Measurements from ENCODE around the gene MANSC1.

The MANSC1 gene

DNA sequence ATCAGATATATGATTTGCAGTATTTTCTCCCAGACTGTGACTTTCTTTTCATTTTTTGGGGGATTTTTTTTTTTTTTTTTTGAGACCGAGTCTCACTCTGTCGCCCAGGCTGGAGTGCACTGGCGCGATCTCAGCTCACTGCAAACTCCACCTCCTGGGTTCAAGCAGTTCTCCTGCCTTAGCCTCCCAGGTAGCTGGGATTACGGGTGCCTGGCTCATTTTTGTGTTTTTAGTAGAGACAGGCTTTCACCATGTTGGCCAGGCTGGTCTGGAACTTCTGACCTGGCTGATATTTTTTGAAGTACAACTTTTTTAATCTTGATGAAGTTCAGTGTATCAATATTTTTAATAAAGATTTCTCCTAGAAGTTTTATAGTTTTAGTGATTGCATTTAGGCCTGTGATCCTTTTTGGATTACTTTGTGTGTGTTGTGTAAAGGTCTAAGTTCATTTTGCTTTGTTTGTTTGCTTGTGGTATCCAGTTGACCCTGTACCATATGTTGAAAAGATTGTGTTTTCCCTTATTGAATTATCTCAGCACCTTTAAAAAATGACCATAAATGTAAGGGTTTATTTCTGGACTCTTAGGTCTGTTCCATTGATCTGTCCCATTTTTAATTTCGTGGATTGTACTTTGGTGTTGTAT lies 31.0 kb upstream of the MANSC1 start:
- Histone ChIP-seq H3K36me3 (ENCODE audit: insufficient read depth, low read length) (0 out of 2 replicates have a peak, but pooled peaks cover 3% of the 10 kb centered on the region), H3K27me3 (ENCODE audit: insufficient read depth, low read length) (no peaks in the 10 kb centered on the region), H3K4me3 (ENCODE audit: low read length) (no peak overlapping the region), H3K4me1 (ENCODE audit: insufficient read depth, low read length) (peaks cover 27% of the 10 kb centered on the region), H3K9me3 (ENCODE audit: insufficient read depth, low read depth, low read length) (no peaks in the 10 kb centered on the region), H3K9ac (ENCODE audit: low read depth, low read length) (no peak overlapping the region), H3K27ac (ENCODE audit: low read depth, low read length) (no peak overlapping the region)
- 96% methylated on average over 6 of the region's 6 CpGs for WGBS

DNA sequence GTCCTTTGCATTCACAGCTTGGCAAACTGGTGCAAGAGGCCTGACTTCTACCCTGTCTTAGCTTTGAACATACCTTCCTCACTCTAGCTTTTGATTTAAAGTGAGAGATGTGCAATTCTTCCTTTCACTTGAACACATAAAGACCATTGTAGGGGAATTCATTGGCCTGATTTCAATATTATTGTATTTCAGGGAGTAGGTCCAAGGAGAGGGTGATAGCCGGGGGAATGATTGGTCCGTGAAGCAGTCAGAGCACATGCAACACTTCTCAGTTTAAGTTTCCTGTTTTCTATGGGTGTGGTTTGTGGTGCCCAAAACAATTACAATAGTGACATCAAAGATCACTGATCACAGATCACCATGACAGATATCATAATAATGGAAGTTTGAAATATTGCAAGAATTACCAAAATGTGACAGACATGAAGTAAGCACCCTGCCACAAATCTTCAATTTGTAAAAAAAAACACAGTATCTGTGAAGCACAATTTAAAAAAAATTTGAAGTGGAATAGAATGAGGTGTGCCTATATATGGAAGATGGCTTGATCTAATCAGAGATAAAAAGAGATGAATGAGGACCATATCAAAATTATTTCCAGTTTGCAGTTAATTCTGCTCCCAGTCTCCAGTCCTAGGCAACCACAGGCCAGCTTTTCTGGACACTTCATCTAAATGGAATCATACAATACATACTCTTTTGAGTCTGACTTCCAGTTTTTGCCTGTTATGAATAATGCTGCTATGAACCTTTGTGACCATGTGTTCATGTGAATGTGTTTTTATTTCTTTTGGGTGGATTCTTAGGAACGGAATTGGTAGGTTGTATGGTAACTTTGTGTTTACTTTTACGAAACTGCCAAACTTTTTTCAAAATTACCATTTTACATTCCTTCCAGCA lies 30.0 kb upstream of the MANSC1 start:
- H3K27ac ChIP-seq (ENCODE audit: low read depth, low read length), result no peak overlapping the region

DNA sequence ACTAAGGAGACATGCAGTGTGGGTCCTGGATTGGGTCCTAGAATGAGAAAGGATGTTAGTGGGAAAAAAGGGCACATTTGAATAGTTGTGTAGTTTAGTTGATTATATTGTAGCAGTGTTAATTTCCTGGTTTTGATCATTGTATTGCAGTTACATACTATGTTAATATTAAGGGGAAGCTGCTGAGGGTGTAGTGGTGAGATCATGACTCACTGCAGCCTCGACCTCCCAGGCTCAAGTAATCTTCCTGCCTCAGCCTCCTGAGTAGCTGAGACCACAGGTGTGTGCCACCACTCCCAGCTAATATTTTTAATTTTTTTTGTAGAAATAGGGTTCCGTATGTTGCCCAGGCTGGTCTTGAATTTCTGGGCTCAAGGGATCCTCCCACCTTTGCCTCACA lies 28.6 kb upstream of the MANSC1 start:
- Histone ChIP-seq H3K36me3 (ENCODE audit: insufficient read depth, low read length) (0 out of 2 replicates have a peak, but pooled peaks cover 3% of the 10 kb centered on the region), H3K27me3 (ENCODE audit: insufficient read depth, low read length) (no peaks in the 10 kb centered on the region), H3K4me1 (ENCODE audit: insufficient read depth, low read length) (peaks cover 6% of the 10 kb centered on the region), H3K27ac (ENCODE audit: low read depth, low read length) (no peak overlapping the region), H3K9me3 (ENCODE audit: insufficient read depth, low read depth, low read length) (no peaks in the 10 kb centered on the region), H3K4me3 (ENCODE audit: low read length) (no peak overlapping the region), H3K9ac (ENCODE audit: low read depth, low read length) (no peak overlapping the region)
- WGBS, result 98% methylated on average over 2 of the region's 2 CpGs

More for the DNA sequence above, 30.0 kb upstream of the MANSC1 start:
- H3K9me3 ChIP-seq (ENCODE audit: insufficient read depth, low read depth, low read length), result no peaks in the 10 kb centered on the region
- H3K4me1 ChIP-seq (ENCODE audit: insufficient read depth, low read length), result peaks cover 21% of the 10 kb centered on the region
- 0 out of 2 replicates have a peak, but pooled peaks cover 3% of the 10 kb centered on the region for H3K36me3 ChIP-seq (ENCODE audit: insufficient read depth, low read length)
- no peaks in the 10 kb centered on the region for H3K27me3 ChIP-seq (ENCODE audit: insufficient read depth, low read length)
- H3K9ac ChIP-seq (ENCODE audit: low read depth, low read length), result no peak overlapping the region
- H3K4me3 ChIP-seq (ENCODE audit: low read length), result no peak overlapping the region
- 87% methylated on average over 3 of the region's 4 CpGs for WGBS

DNA sequence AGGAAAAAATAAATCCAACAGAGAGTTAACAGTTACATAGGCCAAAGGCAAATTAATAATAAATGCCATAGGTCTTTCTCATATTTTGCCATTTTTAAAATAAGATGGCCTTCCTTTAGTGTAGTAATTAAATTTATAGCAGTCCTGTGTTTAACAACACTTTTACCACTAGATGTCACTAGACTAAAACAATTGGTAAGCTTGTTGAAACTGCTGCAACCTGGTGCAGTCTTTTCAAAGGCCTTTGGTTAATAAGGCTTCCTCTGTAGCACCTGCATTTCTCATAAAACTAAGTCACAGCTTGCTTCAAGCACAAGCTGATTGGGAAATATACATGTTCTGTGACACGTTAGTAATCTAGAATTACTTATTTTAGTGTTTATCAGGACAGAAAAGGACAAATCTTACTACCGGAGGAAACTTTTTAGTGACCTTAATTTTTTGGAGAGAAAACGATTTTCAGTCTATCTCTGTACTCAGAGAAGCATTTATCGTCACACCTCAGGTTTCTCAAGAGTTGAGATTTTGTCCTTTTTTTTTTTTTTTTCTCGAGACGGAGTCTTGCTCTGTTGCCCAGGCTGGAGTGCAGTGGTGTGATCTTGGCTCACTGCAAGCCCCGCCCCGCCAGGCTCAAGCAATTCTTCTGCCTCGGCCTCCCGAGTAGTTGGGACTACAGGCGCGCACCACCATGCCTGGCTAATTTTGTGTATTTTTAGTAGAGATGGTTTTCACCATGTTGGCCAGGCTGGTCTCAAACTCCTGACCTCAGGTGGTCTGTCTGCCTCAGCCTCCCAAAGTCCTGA lies 26.8 kb upstream of the MANSC1 start:
- no peaks in the 10 kb centered on the region for H3K36me3 ChIP-seq (ENCODE audit: insufficient read depth, low read length)
- H3K4me1 ChIP-seq (ENCODE audit: insufficient read depth, low read length), result no peaks in the 10 kb centered on the region; the same call in 1 of the 2 replicates
- WGBS, result 86% methylated on average over 12 of the region's 12 CpGs

DNA sequence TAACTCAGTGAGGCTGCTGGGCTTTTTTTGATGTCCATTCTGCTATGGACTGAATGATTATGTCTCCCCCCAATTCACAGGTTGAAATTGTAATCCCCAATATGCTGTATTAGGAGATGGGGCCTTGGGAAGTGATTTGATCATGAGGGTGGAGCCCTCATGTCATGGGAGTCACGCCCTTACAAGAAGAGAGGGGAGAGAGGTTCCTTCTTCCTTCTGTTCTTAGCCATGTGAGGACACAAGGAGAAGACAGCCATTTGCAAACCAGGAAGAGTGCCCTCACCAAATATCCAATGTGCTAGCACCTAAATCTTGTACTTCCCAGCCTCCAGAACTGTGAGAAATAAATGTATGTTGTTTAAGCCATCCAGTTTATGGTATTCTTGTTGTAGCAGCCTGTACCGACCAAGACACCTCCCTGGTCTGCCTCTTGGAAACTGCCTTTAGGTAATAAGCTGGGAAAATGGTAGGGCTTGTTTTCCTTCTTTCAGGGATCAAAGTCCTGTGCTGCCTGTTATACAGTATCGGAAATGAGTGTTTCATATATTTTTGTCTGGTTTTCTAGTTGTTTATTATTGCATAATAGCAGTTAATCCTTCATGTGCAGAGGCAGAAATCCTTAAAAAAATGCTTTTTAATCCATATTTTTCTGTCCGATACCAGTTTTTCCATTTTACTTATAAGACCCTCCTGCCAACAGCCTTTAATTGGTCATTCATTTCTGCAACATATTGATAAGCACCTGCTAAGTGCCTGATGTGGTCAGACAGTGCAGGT lies 23.1 kb upstream of the MANSC1 start:
- no peaks in the 10 kb centered on the region for H3K27me3 ChIP-seq (ENCODE audit: insufficient read depth, low read length)
- H3K9ac ChIP-seq (ENCODE audit: low read depth, low read length), result no peak overlapping the region
- no peak overlapping the region for H3K4me3 ChIP-seq (ENCODE audit: low read length)
- 92% methylated on average over 4 of the region's 4 CpGs for WGBS
- no peak overlapping the region for H3K27ac ChIP-seq (ENCODE audit: low read depth, low read length)
- H3K4me1 ChIP-seq (ENCODE audit: insufficient read depth, low read length), result no peaks in the 10 kb centered on the region; the same call in 1 of the 2 replicates
- peaks cover 3% of the 10 kb centered on the region; the same call in 1 of the 2 replicates for H3K36me3 ChIP-seq (ENCODE audit: insufficient read depth, low read length)
- H3K9me3 ChIP-seq (ENCODE audit: insufficient read depth, low read depth, low read length), result no peaks in the 10 kb centered on the region

More for the DNA sequence above, 26.8 kb upstream of the MANSC1 start:
- Histone ChIP-seq H3K4me3 (ENCODE audit: low read length) (no peak overlapping the region), H3K9me3 (ENCODE audit: insufficient read depth, low read depth, low read length) (no peaks in the 10 kb centered on the region), H3K9ac (ENCODE audit: low read depth, low read length) (no peak overlapping the region), H3K27ac (ENCODE audit: low read depth, low read length) (no peak overlapping the region), H3K27me3 (ENCODE audit: insufficient read depth, low read length) (no peaks in the 10 kb centered on the region)

DNA sequence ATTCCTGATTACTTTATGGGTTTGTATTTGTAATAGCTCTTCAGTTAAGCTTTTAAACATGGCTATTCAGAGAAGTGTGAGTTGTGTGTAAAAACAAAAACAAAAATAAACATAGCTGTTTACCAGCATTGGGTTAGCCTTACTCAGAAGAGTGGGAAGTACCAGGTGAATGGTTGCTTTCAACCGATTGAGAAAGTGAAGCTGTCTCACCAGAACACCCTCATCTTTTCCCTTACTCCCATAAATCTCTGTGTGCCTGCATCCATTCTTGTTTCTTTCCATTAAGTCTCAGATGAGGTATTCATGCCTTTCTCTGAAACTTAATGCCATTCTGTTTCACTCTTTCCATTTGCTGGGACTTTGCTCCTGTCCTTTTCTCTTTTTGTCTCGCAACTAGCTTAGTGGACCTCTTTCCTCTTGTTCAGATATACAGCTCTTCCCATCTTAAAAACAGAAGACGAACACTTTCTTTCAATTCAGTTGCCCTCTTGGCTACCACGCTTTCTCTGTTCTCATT lies 17.5 kb upstream of the MANSC1 start:
- no peak overlapping the region for H3K4me3 ChIP-seq (ENCODE audit: low read length)
- no peak overlapping the region for H3K27ac ChIP-seq (ENCODE audit: low read depth, low read length)
- H3K4me1 ChIP-seq (ENCODE audit: insufficient read depth, low read length), result peaks cover 7% of the 10 kb centered on the region; the same call in 1 of the 2 replicates
- 89% methylated on average over 4 of the region's 4 CpGs for WGBS
- H3K27me3 ChIP-seq (ENCODE audit: insufficient read depth, low read length), result no peaks in the 10 kb centered on the region
- H3K36me3 ChIP-seq (ENCODE audit: insufficient read depth, low read length), result peaks cover 5% of the 10 kb centered on the region; the same call in 1 of the 2 replicates
- no peaks in the 10 kb centered on the region for H3K9me3 ChIP-seq (ENCODE audit: insufficient read depth, low read depth, low read length)
- no peak overlapping the region for H3K9ac ChIP-seq (ENCODE audit: low read depth, low read length)

DNA sequence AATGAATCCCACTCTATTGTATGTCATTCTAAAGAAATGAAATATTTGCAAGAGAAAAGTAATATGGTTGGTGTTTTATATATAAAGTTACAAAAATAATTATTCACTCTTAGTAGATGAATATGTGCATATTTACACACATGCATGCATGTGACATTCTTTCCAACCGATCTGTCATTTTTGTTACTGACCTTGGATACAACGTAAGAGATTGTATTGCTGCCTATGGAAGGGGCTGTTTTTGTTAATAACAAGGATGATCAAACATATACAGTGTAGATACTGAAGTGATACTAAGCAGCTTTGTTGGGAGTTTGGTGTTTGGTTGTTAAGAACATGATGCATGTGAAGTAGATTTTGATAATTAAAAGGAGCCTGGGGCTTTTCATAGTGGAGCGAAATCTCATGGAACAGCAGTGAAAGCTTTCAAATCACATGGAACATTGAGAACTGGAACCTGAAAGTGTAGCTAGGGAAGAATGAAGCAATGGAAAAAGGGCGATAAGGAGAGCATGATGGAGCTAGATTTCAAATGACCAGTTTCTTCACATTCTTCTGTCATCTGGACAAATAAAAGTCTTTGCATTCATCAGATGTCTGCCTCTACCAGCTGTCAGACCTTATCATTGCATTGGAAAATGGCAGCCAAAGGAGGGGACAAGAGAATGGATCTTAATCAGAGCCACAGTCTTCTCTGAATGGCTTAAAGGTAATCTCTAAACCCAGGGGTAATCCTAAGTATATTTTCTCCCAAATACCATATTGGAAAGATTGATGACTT lies 16.8 kb upstream of the MANSC1 start:
- Histone ChIP-seq H3K4me3 (ENCODE audit: low read length) (no peak overlapping the region), H3K27me3 (ENCODE audit: insufficient read depth, low read length) (no peaks in the 10 kb centered on the region), H3K27ac (ENCODE audit: low read depth, low read length) (no peak overlapping the region), H3K9ac (ENCODE audit: low read depth, low read length) (no peak overlapping the region), H3K36me3 (ENCODE audit: insufficient read depth, low read length) (peaks cover 5% of the 10 kb centered on the region; the same call in 1 of the 2 replicates), H3K9me3 (ENCODE audit: insufficient read depth, low read depth, low read length) (no peaks in the 10 kb centered on the region), H3K4me1 (ENCODE audit: insufficient read depth, low read length) (peaks cover 7% of the 10 kb centered on the region; the same call in 1 of the 2 replicates)
- 98% methylated on average over 4 of the region's 4 CpGs for WGBS

DNA sequence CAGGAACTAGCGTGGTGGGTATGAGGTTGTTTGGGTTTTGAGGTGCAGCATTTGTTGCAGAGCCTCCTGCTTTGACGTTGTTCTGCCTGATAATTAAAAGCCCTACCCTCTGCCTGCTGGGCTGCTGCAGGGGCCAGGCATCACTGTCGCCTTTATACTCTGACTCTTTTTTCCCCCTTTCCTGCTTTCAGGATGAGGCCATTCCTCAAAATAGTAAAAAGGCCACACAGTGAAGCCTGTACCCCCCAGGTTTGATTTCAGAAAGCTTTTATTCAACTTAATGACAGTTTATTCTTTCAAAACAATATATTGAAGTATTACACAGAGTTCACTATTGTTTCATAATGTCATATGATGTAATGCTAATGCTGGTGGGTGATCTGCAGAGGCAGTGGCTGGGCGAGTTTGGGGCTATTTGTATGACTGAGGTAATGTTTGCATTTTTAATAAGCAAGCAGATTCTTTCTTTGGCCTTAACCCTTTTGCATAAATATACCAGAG lies 15.9 kb upstream of the MANSC1 start:
- Histone ChIP-seq H3K4me3 (ENCODE audit: low read length) (no peak overlapping the region), H3K9ac (ENCODE audit: low read depth, low read length) (no peak overlapping the region), H3K27me3 (ENCODE audit: insufficient read depth, low read length) (no peaks in the 10 kb centered on the region), H3K36me3 (ENCODE audit: insufficient read depth, low read length) (peaks cover 5% of the 10 kb centered on the region; the same call in 1 of the 2 replicates), H3K4me1 (ENCODE audit: insufficient read depth, low read length) (peaks cover 7% of the 10 kb centered on the region; the same call in 1 of the 2 replicates), H3K27ac (ENCODE audit: low read depth, low read length) (no peak overlapping the region), H3K9me3 (ENCODE audit: insufficient read depth, low read depth, low read length) (no peaks in the 10 kb centered on the region)
- 74% methylated on average over 3 of the region's 4 CpGs for WGBS

DNA sequence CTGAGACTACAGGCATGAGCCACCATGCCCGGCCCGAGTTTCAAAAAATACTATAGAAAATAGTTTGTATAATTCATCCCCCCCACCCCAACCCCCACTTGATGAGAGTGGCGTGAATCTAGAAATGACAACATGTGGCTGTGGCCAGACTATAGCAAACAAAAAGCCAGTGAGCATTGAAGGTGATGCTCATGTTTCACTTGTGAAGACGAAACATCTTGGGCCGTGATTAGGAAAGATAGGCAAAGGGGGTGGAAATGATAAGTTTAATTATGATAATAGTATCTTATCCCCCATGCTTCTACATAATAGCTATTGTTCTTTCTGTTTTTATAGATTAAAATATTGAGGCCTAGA lies 15.4 kb upstream of the MANSC1 start:
- Histone ChIP-seq H3K27me3 (ENCODE audit: insufficient read depth, low read length) (no peaks in the 10 kb centered on the region), H3K4me3 (ENCODE audit: low read length) (no peak overlapping the region), H3K9ac (ENCODE audit: low read depth, low read length) (no peak overlapping the region), H3K4me1 (ENCODE audit: insufficient read depth, low read length) (peaks cover 7% of the 10 kb centered on the region; the same call in 1 of the 2 replicates), H3K27ac (ENCODE audit: low read depth, low read length) (no peak overlapping the region), H3K9me3 (ENCODE audit: insufficient read depth, low read depth, low read length) (no peaks in the 10 kb centered on the region), H3K36me3 (ENCODE audit: insufficient read depth, low read length) (peaks cover 5% of the 10 kb centered on the region; the same call in 1 of the 2 replicates)
- WGBS, result 94% methylated on average over 3 of the region's 5 CpGs
